Nucleus accumbens (tissue), 56 donors: ENCODE measurements around the gene TMEM63A.
"Not testable (repeated sequence)": the region's sequence is repeated elsewhere in the genome, so short reads cannot be mapped to it uniquely, and the experiment has no call there.

Experiments
- DNase-seq, 56 donors: peaks; one replicate each; lab custom pipeline; 2025; lab: John Stamatoyannopoulos, UW

Gene TMEM63A

GRCh38 chr1:225850370-225850769 lies 31.8 kb downstream of the TMEM63A start:
- DNase-seq: no peak

- DNase-seq: peak in 14 of 56 donors; percentile 8 to 48 (median 31)
Observed at GRCh38 chr1:225849925-225850324, 32.3 kb downstream of the TMEM63A start.

DNA sequence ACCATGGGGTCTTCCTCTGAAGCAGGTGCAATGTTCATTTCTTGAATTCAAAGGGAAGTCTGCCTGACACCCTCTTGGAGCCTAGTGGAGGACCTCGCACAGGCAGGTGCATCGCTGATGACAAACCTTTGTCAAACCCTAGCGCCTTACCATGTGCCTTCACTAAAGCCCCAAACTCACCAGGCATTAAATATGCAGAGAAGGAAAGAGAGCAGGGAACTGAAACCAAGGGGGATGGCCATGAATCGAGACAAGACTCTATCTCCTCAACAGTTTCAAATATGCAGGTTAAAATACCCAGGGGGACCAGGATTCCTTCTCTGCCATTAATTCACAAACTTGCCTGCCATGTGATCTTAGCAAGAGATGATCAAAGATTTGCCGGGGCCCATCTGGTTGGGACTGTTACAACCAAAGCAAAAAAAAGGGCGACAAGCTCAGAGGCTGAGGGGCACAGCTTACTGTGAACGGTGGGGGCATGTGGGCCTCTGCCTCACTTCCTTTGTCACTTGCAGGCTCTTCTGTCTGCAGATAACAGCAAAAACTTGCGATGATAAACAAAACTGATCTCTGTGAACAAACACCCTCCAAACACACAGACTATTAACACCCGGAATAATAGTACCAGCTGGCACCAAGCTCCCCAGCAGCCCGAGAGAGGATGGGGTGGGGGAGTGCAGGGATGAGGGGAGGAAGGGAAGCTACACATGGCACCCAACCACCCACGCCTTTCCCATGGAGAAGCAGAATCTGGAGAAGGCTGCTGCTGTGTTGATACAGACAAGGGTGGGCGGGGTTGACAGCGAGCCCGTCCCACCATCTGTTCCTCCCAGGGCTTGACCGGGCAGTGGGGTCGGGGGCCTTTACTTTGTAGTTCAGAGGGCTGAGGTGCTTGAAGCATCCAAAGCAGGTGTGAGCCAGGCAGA lies 33.9 kb downstream of the TMEM63A start:
- peak in 43 of 56 donors; percentile 25 to 87 (median 63) for DNase-seq

DNA sequence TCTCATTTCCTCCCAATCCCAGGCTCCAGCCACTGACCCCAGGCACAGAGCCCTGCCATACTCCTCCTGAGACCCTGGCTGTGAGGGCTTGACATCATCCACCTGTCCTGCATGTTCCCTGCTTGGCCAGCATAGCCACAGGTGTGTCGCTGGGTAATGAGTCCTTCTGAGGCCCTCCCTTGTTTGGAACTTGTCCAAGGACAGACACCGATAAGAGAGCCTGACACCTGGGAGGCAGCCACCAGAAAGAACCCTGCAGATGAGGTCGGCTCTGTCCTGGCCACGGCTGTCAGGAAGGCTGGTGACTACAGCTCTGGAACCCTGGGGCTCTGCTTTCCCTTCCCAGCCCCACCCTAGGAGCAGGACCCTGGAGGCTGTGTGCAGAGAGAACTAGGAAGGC lies 34.6 kb downstream of the TMEM63A start:
- no peak for DNase-seq

GRCh38 chr1:225846331-225847310 lies 35.6 kb downstream of the TMEM63A start:
- DNase-seq: peak in 2 of 56 donors; percentile 8 to 55

GRCh38 chr1:225845571-225846259 lies 36.5 kb downstream of the TMEM63A start:
- peak in 34 of 56 donors; percentile 15 to 75 (median 36) for DNase-seq

GRCh38 chr1:225845097-225845496 lies 37.1 kb downstream of the TMEM63A start:
- DNase-seq: no peak

GRCh38 chr1:225844236-225845061 lies 37.7 kb downstream of the TMEM63A start:
- peak in 4 of 56 donors; percentile 25 to 41 (median 29) for DNase-seq

DNA sequence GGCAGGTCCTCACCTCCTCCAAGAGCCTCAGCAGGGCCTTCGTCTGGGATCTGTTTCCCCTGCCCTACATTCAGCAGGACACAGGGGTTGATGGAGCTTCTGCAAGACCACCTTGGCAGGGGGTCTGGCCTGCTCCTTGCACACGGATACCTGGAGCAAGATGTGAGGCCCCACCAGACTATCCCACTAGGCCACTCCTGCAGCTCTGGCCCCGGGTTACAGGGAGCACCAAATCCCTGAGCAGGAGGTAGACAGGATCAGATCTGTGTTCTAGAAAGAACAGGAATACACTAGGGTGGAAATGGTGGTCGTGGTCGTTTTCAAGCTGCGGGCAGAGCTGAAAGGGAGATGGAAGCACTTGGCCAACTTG lies 38.8 kb downstream of the TMEM63A start:
- no peak for DNase-seq

DNA sequence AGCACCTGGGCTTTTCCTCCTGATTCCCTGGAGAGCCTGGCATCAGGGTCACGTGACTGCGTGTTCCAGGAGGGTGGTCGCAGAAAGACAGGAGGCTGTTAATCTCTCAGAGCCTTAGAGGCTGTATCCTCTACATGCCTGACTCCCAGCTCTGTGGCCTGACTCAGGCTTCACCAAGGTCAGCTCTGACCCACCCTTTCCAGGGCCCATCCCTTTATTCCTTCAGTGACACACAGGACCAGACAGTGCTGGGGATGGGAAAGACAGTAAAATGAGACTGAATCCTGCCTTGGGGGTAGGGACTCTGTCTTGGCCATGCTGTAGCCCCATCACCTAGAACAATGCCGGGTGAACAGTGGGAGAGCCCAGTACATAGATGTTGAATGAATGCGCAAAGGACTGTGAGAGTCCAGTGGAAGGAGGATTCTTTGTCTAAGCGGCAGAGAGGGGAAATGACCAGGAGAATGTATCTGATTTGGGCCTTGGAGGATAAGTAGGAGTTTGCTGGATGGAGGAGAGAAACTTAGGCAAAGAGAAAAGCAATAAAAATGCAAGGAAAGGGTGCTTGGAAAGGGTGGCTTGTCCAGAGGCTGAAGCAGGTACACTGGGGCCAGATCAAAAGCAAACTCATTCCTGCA lies 39.3 kb downstream of the TMEM63A start:
- DNase-seq: no peak

- DNase-seq: no peak
Observed at GRCh38 chr1:225842074-225842473, 40.1 kb downstream of the TMEM63A start.

DNA sequence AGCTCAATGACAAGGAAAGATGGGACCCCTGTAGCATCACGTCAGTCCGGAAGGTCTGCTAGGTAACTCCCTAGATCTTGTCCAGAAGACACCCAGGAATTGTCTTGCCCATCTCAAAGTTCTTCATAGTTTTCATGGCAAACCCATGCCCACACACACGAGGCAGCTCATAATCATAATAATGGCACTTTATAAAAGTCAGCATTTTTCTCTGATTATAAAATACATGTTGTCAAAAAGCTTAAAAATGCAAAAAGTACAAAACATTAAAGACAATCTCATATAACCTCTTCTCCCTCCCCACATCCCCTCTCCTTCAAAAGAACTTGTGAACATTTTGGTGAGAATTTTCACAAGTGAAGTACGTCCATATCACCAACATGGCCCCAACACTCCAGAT lies 41.5 kb downstream of the TMEM63A start:
- no peak for DNase-seq

DNA sequence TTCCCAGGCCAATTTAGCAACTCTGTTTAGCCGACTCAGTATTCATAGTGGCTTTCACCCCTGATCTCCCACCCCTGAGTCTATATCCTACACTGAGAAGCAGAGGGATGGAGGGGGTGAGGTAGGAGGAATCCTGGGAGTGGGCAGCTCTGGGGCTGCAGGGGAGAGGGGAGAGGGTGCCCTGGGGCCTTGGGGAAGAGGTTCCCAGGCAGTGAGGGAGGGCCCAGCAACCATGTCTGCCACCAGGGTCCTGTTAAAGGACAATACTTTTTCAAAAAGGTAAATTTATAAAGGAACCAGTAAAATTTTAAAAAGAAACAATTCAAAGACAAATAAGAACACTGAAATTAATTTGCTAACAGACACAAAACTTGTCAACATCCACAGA lies 42.0 kb downstream of the TMEM63A start:
- DNase-seq: no peak

DNA sequence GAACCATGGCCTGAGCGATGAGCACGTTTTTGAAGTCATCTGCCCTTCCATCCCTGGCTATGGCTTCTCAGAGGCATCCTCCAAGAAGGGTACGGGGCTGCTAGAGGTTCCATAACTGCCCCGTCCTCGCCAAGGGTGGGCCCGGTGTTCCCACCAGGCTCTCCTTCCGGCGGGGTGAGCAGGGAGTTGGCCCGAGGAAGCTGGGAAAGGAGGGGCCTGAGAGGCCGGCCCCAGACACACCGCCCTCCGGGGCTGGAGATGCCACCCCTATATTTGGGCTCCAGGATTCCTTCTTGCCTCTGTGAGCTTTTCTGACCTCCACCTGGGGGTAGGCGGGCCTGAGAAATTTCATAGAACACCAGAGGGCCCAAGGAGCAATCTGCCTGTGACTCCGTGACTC lies 43.4 kb downstream of the TMEM63A start:
- DNase-seq: no peak

DNA sequence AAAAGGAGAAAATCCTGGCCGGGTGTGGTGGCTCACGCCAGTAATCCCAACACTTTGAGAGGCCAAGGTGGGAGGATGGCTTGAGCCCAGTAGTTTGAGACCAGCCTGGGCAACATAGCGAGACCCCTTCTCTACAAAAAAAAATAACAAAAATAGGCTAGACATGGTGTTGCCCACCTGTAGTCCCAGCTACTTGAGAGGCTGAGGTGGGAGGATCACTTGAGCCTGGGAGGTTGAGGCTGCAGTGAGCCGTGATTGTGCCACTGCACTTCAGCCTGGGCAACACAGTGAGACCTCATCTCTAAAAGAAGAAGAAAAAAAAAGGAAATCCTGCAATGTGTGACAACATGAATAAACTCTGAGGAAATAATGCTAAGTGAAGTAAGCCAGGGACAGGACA lies 45.9 kb downstream of the TMEM63A start:
- DNase-seq: not testable (repeated sequence)

GRCh38 chr1:225835856-225836255 lies 46.3 kb downstream of the TMEM63A start:
- DNase-seq: peak in 4 of 56 donors; percentile 18 to 52 (median 40)

GRCh38 chr1:225834417-225835329 lies 47.5 kb downstream of the TMEM63A start:
- peak in 5 of 56 donors; percentile 25 to 47 (median 34) for DNase-seq

- no peak for DNase-seq
Observed at GRCh38 chr1:225830841-225831240, 51.3 kb downstream of the TMEM63A start.
